Omental fat pad (tissue), 4 donors: ENCODE measurements around the gene ARF1. TPM values are rescaled to one million over a fixed set of nuclear protein-coding genes. Genes with fewer than 3 reads are reported as not detected.

ENCODE experiments used
- ATAC-seq: fragments of 150-250 bp; one replicate; pipeline ENCODE4 v1.9.1; 2016; ENCODE audit warnings: mild to moderate bottlenecking, moderate library complexity; ENCODE audit not compliant: low FRiP score
- DNase-seq: peaks from one replicate; pipeline ENCODE4 v3.0.0-alpha.2; 2019; ENCODE audit warnings: low spot score
- total RNA-seq, 4 donors: library from RNA; depleted of rRNA; stranded (reverse); fragments of >200 nt; gene quantifications; one replicate each; pipeline ENCODE4 v1.1.0, GENCODE V29; 2016
- TF ChIP-seq, protein P1 (sequence below), 3 donors: fragments of 450-650 bp; IDR thresholded peaks; one replicate each; pipeline ENCODE4 v1.5.1; 2016 to 2017; ENCODE audit warnings: antibody characterized with exemption in 3 of 3, mild to moderate bottlenecking in 3 of 3, moderate library complexity in 2 of 3

The ARF1 gene
- 100 to 1,000 TPM; 273 to 440 (median 369) TPM for total RNA-seq

DNA sequence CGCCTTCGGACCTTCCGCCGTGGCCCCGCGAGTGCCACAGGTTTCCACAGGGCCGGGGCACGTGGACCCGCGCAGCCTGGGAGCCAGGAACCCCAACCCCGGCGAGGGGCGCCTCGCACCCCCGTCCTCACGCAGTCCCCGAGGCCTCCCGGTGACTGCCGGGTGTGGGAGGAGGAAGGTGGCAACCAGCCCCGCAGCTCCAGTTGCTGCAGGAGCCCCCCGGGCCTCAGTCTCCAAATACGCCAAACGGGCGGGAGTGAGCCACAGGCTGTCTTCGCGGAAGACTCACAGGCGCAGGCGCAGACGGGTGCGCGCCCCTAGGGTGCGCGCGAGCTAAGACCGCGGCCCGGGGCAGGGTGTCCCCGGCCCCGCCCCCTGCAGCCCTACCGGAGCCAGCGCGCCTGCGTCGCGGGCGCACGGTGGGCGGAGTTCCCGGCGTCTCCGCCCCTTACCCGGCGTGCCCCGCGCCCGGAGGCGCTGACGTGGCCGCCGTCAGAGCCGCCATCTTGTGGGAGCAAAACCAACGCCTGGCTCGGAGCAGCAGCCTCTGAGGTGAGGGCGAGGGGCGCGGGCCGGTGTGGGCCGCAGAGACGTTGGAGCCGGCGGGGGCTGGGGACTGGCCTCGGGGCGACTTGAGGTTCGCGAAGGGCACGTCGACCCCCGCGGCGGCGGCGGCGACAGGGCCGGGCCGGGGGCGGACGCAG is at the start of gene ARF1:
ARF1 (plus strand) TSS at position 495 of the 704 bp plus-strand sequence. CDS start 14,407 bp downstream, outside the sequence.
- DNase-seq (peak; percentile 58), ATAC-seq (peak; percentile 91)
- TF ChIP-seq, protein P1, sequence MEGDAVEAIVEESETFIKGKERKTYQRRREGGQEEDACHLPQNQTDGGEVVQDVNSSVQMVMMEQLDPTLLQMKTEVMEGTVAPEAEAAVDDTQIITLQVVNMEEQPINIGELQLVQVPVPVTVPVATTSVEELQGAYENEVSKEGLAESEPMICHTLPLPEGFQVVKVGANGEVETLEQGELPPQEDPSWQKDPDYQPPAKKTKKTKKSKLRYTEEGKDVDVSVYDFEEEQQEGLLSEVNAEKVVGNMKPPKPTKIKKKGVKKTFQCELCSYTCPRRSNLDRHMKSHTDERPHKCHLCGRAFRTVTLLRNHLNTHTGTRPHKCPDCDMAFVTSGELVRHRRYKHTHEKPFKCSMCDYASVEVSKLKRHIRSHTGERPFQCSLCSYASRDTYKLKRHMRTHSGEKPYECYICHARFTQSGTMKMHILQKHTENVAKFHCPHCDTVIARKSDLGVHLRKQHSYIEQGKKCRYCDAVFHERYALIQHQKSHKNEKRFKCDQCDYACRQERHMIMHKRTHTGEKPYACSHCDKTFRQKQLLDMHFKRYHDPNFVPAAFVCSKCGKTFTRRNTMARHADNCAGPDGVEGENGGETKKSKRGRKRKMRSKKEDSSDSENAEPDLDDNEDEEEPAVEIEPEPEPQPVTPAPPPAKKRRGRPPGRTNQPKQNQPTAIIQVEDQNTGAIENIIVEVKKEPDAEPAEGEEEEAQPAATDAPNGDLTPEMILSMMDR (IDR thresholded peaks at IDR 0.05), result no peak

- ATAC-seq, result no peak
- TF ChIP-seq, protein P1 (IDR thresholded peaks at IDR 0.05), result no peak
- DNase-seq, result no peak
Observed at GRCh38 chr1:228033376-228033775, 49.1 kb upstream of the ARF1 start.

GRCh38 chr1:228034954-228035837 is 47.3 kb upstream of the ARF1 start:
- TF ChIP-seq, protein P1 (IDR thresholded peaks at IDR 0.05), result no peak
- ATAC-seq, result no peak
- DNase-seq, result no peak

GRCh38 chr1:228035844-228036243 is 46.7 kb upstream of the ARF1 start:
- TF ChIP-seq, protein P1 (IDR thresholded peaks at IDR 0.05), result no peak
- ATAC-seq, result no peak
- no peak for DNase-seq

GRCh38 chr1:228036701-228037231 is 45.7 kb upstream of the ARF1 start:
- DNase-seq (no peak), ATAC-seq (no peak)
- TF ChIP-seq, protein P1 (IDR thresholded peaks at IDR 0.05), result no peak

- DNase-seq (no peak), ATAC-seq (peak; percentile 73)
- TF ChIP-seq, protein P1 (IDR thresholded peaks at IDR 0.05), result no peak
Observed at GRCh38 chr1:228037401-228038386, 44.8 kb upstream of the ARF1 start.
